GM19324 (cell line): ENCODE results near the gene PHF23.

Experiments used
- ATAC-seq: cut with Tn5 transposase; IDR thresholded peaks from one replicate; pipeline ENCODE4 v1.9.1; 2021; ENCODE audit warnings: mild to moderate bottlenecking, moderate library complexity; ENCODE audit not compliant: unreplicated experiment, low FRiP score

The PHF23 gene

GRCh38 chr17:7238420-7239090, 702 bp downstream of the PHF23 start:
- no peak for ATAC-seq

- ATAC-seq, result no peak
These were observed 1.4 kb downstream of the PHF23 start for GRCh38 chr17:7237761-7238419.

- no peak for ATAC-seq
These were observed 1.9 kb downstream of the PHF23 start for GRCh38 chr17:7237266-7237760.

- no peak for ATAC-seq
These were observed 2.4 kb downstream of the PHF23 start for GRCh38 chr17:7236808-7237207.

- no peak for ATAC-seq
These were observed 3.3 kb downstream of the PHF23 start for GRCh38 chr17:7235693-7236665.

- peak; percentile 70 for ATAC-seq
These were observed 4.9 kb downstream of the PHF23 start, which contains the start of gene DVL2 for GRCh38 chr17:7234083-7234951. Gene DVL2, minus strand, starts transcription at chr17:7234517. Its CDS starts 255 bp downstream, at chr17:7234262.

- no peak for ATAC-seq
These were observed 5.6 kb downstream of the PHF23 start for GRCh38 chr17:7233701-7234082.

GRCh38 chr17:7232114-7232513, 7.1 kb downstream of the PHF23 start:
- no peak for ATAC-seq

- ATAC-seq, result no peak
These were observed 9.8 kb downstream of the PHF23 start for GRCh38 chr17:7229504-7229903.

GRCh38 chr17:7228920-7229319, 10.3 kb downstream of the PHF23 start:
- ATAC-seq, result no peak

GRCh38 chr17:7226721-7227710, 12.2 kb downstream of the PHF23 start:
- no peak for ATAC-seq

- no peak for ATAC-seq
These were observed 13.4 kb downstream of the PHF23 start for GRCh38 chr17:7225711-7226331.

GRCh38 chr17:7224661-7225111, 14.6 kb downstream of the PHF23 start:
- ATAC-seq, result no peak

- no peak for ATAC-seq
These were observed 15.1 kb downstream of the PHF23 start for GRCh38 chr17:7224110-7224509.

- no peak for ATAC-seq
These were observed 15.9 kb downstream of the PHF23 start for GRCh38 chr17:7223375-7223774.

GRCh38 chr17:7222972-7223292, 16.3 kb downstream of the PHF23 start:
- no peak for ATAC-seq

- ATAC-seq, result no peak
These were observed 16.9 kb downstream of the PHF23 start for GRCh38 chr17:7222093-7222971.
